Measurements from ENCODE around the gene IZUMO4. TPM values are rescaled to one million over a fixed set of nuclear protein-coding genes. Genes with fewer than 3 reads are reported as not detected.

Gene IZUMO4
- 10 to 100 TPM in 1 of 4 donors, 1 to 10 TPM in 3; 5.9 to 11.0 (median 6.9) TPM for polyA plus RNA-seq (ENCODE audit: insufficient read length in 4 of 4)

- DNase-seq (ENCODE audit: low read depth in 4 of 4, low spot score in 3 of 4), result peak; percentile 89 to 97 (median 92)
Measured at GRCh38 chr19:2096480-2097202, at the start of gene IZUMO4. TSS of gene IZUMO4 (plus strand) at chr19:2096915. CDS start at chr19:2096946, 31 bp downstream.

DNA sequence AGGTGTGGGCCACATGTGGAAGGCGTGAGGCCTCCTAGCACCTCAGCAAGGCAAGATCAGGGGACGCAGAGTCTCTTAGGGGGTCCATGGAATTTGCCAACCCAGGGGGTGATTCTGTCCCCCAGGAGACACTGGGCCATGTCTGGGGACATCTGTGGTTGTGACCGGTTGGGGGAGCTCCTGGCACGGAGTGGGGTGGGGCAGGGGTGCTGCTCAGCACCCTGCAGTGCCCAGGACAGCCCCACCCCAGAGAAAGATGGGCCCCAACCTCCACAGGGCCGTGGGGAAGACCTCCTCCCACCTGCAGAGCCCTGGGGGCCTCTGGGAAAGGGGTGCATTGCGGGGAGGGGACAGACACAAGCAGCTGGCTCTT is 49.7 kb upstream of the IZUMO4 start:
- no peak for DNase-seq (ENCODE audit: low read depth in 4 of 4, low spot score in 3 of 4)

- DNase-seq (ENCODE audit: low read depth in 4 of 4, low spot score in 3 of 4), result no peak
Measured at GRCh38 chr19:2047449-2048103, 49.1 kb upstream of the IZUMO4 start.

- DNase-seq (ENCODE audit: low read depth in 4 of 4, low spot score in 3 of 4), result no peak
Measured at GRCh38 chr19:2048104-2048958, 48.4 kb upstream of the IZUMO4 start.

- DNase-seq (ENCODE audit: low read depth in 4 of 4, low spot score in 3 of 4), result no peak
Measured at GRCh38 chr19:2048959-2049740, 47.6 kb upstream of the IZUMO4 start.

DNA sequence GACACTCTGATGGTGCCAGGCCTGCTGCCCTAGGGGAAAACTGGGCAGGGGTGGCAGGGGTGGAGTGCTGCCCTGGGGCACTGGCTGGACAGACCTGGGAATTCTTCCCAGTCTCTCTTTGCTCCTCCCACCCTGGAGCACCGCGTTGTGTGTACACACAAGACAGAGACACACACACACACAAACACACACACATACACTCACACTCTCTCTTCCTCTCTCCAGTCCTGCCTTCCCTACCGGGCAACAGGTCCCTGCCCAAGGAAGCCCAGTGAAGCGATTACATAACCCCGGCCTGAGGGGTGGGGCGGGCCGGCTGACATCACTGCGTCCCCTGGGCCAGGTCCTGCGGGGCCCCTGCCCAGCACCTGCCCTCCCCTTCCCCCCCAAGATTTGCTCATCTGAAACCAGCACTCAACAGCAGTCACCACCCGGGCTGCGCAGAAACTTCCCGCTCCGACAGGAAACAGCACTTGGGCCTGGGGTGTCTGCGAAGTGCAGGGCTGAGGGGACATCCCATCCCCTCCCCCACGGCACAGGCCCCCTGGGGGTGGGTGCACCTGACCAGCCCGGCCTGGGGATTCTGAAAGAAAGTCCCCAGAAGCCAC is 46.9 kb upstream of the IZUMO4 start:
- no peak for DNase-seq (ENCODE audit: low read depth in 4 of 4, low spot score in 3 of 4)

GRCh38 chr19:2050349-2050990 is 46.2 kb upstream of the IZUMO4 start:
- DNase-seq (ENCODE audit: low read depth in 4 of 4, low spot score in 3 of 4), result no peak

DNA sequence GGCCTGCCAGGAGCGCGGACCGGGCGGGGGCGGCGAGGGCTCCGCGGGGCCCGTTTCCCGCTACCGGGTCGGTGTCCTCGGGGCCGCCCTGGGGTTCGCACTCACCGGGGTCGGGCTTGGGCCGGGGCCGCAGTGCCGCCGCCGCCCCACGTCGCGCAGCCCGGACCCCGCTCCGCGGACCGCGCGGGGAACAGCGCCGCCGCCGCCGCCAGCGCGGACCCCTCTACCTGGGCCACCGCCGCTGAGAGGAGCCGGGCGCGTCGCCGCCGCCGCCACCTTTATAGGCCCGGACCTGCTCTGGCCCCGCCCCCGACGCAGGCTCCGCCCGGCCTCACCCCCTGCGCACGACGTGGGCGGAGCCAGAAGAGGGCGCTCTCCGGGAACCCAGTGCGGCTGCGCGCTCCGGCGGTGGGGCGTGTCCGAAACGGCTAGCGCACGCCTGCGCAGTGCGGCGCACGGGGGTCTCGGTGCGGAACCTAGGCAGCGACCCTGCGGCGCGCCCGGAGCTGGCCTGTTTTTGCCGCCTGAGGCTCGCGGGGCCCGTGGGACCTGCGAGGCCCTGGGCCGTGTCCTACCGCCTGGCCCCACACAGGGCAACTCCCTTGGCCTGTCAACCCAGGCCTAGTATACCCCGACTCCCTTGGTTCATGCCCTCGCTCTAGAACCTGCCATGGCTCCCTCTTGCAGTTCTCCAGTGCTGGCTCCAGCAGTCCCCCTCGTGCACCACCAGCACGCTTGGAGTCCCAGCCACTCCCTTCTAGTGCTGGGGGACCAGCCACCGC is 45.5 kb upstream of the IZUMO4 start, which contains the start of gene MKNK2:
Gene MKNK2, minus strand, starts transcription at position 254 of the 782 bp plus-strand sequence. CDS start 393 bp downstream, outside the sequence.
- DNase-seq (ENCODE audit: low read depth in 4 of 4, low spot score in 3 of 4), result peak in 3 of 4 donors; percentile 80 to 86 (median 84)

- no peak for DNase-seq (ENCODE audit: low read depth in 4 of 4, low spot score in 3 of 4)
Measured at GRCh38 chr19:2051773-2052704, 44.7 kb upstream of the IZUMO4 start.

DNA sequence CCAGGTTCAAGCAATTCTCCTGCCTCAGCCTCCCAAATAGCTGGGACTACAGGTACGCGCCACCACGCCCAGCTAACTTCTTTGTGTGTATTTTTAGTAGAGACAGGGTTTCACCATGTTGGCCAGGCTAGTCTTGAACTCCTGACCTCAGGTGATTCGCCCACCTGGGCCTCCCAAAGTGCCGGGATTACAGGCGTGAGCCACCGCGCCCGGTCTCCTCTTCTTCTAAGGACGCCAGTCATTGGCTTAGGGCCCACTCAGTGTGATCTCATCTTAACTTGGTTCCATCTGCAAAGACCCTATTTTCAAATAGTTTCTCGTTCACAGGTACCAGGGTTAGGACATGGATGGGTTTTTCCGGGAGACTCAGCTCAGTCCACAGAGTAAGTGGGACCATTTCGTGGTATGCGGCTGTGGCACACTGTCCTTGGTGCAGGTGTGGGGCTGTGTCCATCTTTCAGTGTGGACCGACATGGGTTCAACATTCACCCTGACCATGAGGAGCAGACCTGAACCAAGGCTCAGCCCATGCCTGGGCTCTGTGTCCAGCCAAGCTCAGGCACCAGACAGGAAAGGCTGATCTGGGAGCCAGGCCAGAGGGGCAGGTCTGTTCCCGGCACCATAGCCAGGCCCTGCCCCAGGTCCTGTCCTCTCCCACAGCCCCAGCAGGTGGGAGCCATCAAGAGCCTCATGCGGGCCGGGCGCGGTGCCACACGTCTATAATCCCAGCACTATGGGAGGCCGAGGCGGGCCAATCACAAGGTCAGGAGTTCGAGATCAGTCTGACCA is 42.9 kb upstream of the IZUMO4 start:
- no peak for DNase-seq (ENCODE audit: low read depth in 4 of 4, low spot score in 3 of 4)

DNA sequence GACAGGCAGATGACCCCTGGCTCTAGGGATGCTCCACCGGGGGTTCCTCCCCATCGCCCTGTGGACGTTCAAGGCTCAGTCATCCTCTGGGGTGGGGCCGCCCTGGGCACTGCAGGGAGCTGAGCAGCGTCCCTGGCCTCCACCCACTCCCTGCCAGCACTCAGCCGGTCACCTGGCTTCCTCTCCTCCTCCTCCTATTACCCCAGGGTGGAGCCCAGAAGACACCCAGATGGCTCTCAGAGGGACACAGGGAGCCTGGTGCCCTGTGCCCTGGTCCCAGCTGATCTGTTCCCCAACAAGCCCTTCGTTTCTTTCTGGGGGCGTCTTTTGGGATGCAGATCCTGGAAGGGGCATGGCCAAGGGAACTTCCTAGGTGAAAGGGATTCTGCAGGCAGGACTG is 42.0 kb upstream of the IZUMO4 start:
- DNase-seq (ENCODE audit: low read depth in 4 of 4, low spot score in 3 of 4), result no peak

GRCh38 chr19:2055931-2056836 is 40.5 kb upstream of the IZUMO4 start:
- no peak for DNase-seq (ENCODE audit: low read depth in 4 of 4, low spot score in 3 of 4)

GRCh38 chr19:2056837-2057192 is 39.9 kb upstream of the IZUMO4 start:
- no peak for DNase-seq (ENCODE audit: low read depth in 4 of 4, low spot score in 3 of 4)

GRCh38 chr19:2057484-2058469 is 38.9 kb upstream of the IZUMO4 start:
- no peak for DNase-seq (ENCODE audit: low read depth in 4 of 4, low spot score in 3 of 4)

Measured in left renal pelvis (tissue), 4 donors.